Kidney (tissue), 14 donors: ENCODE results near the gene MESP1. TPM values are rescaled to one million over a fixed set of nuclear protein-coding genes. Genes with fewer than 3 reads are reported as not detected.

Source experiments
- DNase-seq, 5 donors: peaks; one replicate each; pipeline ENCODE4 v3.0.0-alpha.2; 2013 to 2020
- FAIRE-seq: peaks from 2 replicates; lab custom pipeline; 2012; peaks lifted over from hg19 to GRCh38; lab: Jason Lieb, UNC
- H3K27ac ChIP-seq, 2 donors: one replicate each; pipeline ENCODE4 v1.7.0; 2013; ENCODE audit warnings: low read depth in 2 of 2, low read length in 2 of 2, inconsistent platforms in 1 of 2
- H3K27me3 ChIP-seq: one replicate; pipeline ENCODE4 v1.7.1; 2013; ENCODE audit warnings: low read length, inconsistent platforms; ENCODE audit not compliant: control insufficient read depth, insufficient read depth
- H3K36me3 ChIP-seq, 3 donors: one replicate each; pipeline versions ENCODE4 v1.7.0 to v1.7.1; 2013; ENCODE audit warnings: low read length in 3 of 3, control low read depth in 1 of 3, inconsistent platforms in 1 of 3; ENCODE audit not compliant: insufficient read depth in 3 of 3, control insufficient read depth in 2 of 3
- H3K4me1 ChIP-seq, 3 donors: one replicate each; pipeline versions ENCODE4 v1.7.0 to v1.7.1; 2013; ENCODE audit warnings: low read length in 3 of 3, inconsistent platforms in 1 of 3, low read depth in 1 of 3; ENCODE audit not compliant: control insufficient read depth in 2 of 3, insufficient read depth in 2 of 3
- H3K4me3 ChIP-seq, 3 donors: one replicate each; pipeline versions ENCODE4 v1.7.0 to v1.8.1; 2013; ENCODE audit warnings: low read length in 3 of 3, control low read depth in 1 of 3, inconsistent platforms in 1 of 3
- H3K9ac ChIP-seq, 3 donors: one replicate each; pipeline versions ENCODE4 v1.7.0 to v1.7.1; 2013; ENCODE audit warnings: low read length in 3 of 3, control low read depth in 1 of 3, inconsistent platforms in 1 of 3
- H3K9me3 ChIP-seq, 3 donors: one replicate each; pipeline versions ENCODE4 v1.7.0 to v1.7.1; 2013; ENCODE audit warnings: low read length in 3 of 3, control low read depth in 1 of 3, inconsistent platforms in 1 of 3; ENCODE audit not compliant: control insufficient read depth in 2 of 3, insufficient read depth in 1 of 3
- CTCF ChIP-seq: IDR thresholded peaks from 3 replicates; pipeline ENCODE4 v1.5.1; 2012; ENCODE audit warnings: mild to moderate bottlenecking, moderate library complexity, borderline replicate concordance; ENCODE audit not compliant: insufficient read depth; ENCODE audit errors: extremely low read depth
- intact Hi-C: fragments of 100-400 bp; cut with DNase I; formaldehyde crosslinking; loops from one replicate; pipeline ENCODE4 v1.11.1; 2022
- polyA plus RNA-seq: library from polyadenylated mRNA; stranded (reverse); fragments of 350-450 nt; fragmentation: Illumina TruSeq; extraction: RNeasy Lipid Tissue Mini Kit (QIAGEN cat#74804); gene quantifications from one replicate; pipeline ENCODE4 v1.2.3, GENCODE V29; 2014; ENCODE audit warnings: low read depth, low replicate concordance; ENCODE audit not compliant: insufficient read depth
- total RNA-seq: library from RNA; stranded (reverse); fragmentation: NEBNext Ultra II Directional; extraction: Animal tissue kit (Norgen Biotek cat#: 25700); gene quantifications from one replicate; pipeline ENCODE4 v1.2.1, GENCODE V29; 2021
- donor health status: control.
- donor health status: control.
- donor health status: control.
- donor health status: control.
- donor health status: control.
- donor health status: DM: yes; HTN: yes; CAD: no.
- donor health status: Normal renal cell carcinoma (clear cell type).

MESP1 gene
- total and polyA plus RNA-seq, 2 donors from 2014 or later: 2.1 to 6.0 TPM

GRCh38 chr15:89776274-89777072 is 25.4 kb upstream of the MESP1 start, which contains the start of gene MESP2:
TSS of gene MESP2 (plus strand) at chr15:89776332. CDS start at chr15:89776358, 26 bp downstream.
- DNase-seq: peak; percentile 90 to 95 (median 93)
- Histone ChIP-seq H3K4me1 (peaks cover 0 to 5% (median 0%) of the 10 kb centered on the region in 3 donors), H3K27me3 (no peaks in the 10 kb centered on the region), H3K4me3 (peak within 1 kb of the TSS in 1 of 3 donors; percentile 43), H3K9ac (peak within 1 kb of the TSS in 1 of 3 donors; percentile 29), H3K36me3 (no peaks in the 10 kb centered on the region), H3K9me3 (no peaks in the 10 kb centered on the region), H3K27ac (peak within 1 kb of the TSS in 1 of 2 donors; percentile 11)
- no peak for FAIRE-seq
- TF ChIP-seq CTCF: no peak
- intact Hi-C loops: no loop called here

- FAIRE-seq (no peak), DNase-seq (no peak)
- Histone ChIP-seq H3K36me3 (no peaks in the 10 kb centered on the region), H3K27ac (no peak overlapping the region), H3K27me3 (no peaks in the 10 kb centered on the region), H3K4me1 (peaks cover 0 to 5% (median 0%) of the 10 kb centered on the region in 3 donors), H3K9ac (peak overlapping the region in 1 of 3 donors; percentile 29), H3K9me3 (no peaks in the 10 kb centered on the region), H3K4me3 (peak overlapping the region in 1 of 3 donors; percentile 43)
- intact Hi-C loops: no loop called here
- TF ChIP-seq CTCF: no peak
Measured at GRCh38 chr15:89775815-89776214, 24.8 kb upstream of the MESP1 start.

- H3K9me3 ChIP-seq: no peaks in the 10 kb centered on the region
- H3K36me3 ChIP-seq: no peaks in the 10 kb centered on the region
- peaks cover 0 to 5% (median 0%) of the 10 kb centered on the region in 3 donors for H3K4me1 ChIP-seq
- H3K4me3 ChIP-seq: no peak overlapping the region
- no peaks in the 10 kb centered on the region for H3K27me3 ChIP-seq
- H3K9ac ChIP-seq: no peak overlapping the region
- FAIRE-seq (no peak), DNase-seq (no peak)
- intact Hi-C loops: no loop called here
- no peak overlapping the region for H3K27ac ChIP-seq
- no peak for TF ChIP-seq CTCF
Measured at GRCh38 chr15:89774492-89774891, 23.4 kb upstream of the MESP1 start.
